Iris pigment epithelial cell (primary cell): ENCODE results near the gene SLC6A3.

Experiments
- DNase-seq: peaks from one replicate; pipeline ENCODE4 v3.0.0-alpha.2; 2011; ENCODE audit warnings: low read depth

SLC6A3 gene

GRCh38 chr5:1405539-1406530, 39.4 kb downstream of the SLC6A3 start:
- no peak for DNase-seq

- DNase-seq, result no peak
Measured at GRCh38 chr5:1405121-1405520, 40.1 kb downstream of the SLC6A3 start.

- DNase-seq, result no peak
Measured at GRCh38 chr5:1404062-1404461, 41.2 kb downstream of the SLC6A3 start.

GRCh38 chr5:1402611-1403255, 42.5 kb downstream of the SLC6A3 start:
- DNase-seq, result no peak

GRCh38 chr5:1401536-1402138, 43.6 kb downstream of the SLC6A3 start:
- no peak for DNase-seq

GRCh38 chr5:1400936-1401335, 44.3 kb downstream of the SLC6A3 start:
- DNase-seq, result no peak

- no peak for DNase-seq
Measured at GRCh38 chr5:1400211-1400855, 44.9 kb downstream of the SLC6A3 start.

- DNase-seq, result no peak
Measured at GRCh38 chr5:1399737-1400136, 45.5 kb downstream of the SLC6A3 start.

- DNase-seq, result no peak
Measured at GRCh38 chr5:1396293-1396816, 48.9 kb downstream of the SLC6A3 start.

- no peak for DNase-seq
Measured at GRCh38 chr5:1394881-1395860, 50.1 kb downstream of the SLC6A3 start.

- no peak for DNase-seq
Measured at GRCh38 chr5:1393571-1394501, 51.4 kb downstream of the SLC6A3 start.

- no peak for DNase-seq
Measured at GRCh38 chr5:1392801-1393565, 52.3 kb downstream of the SLC6A3 start.

GRCh38 chr5:1392261-1392660, 53.0 kb downstream of the SLC6A3 start:
- no peak for DNase-seq

GRCh38 chr5:1391691-1392090, 53.5 kb downstream of the SLC6A3 start:
- no peak for DNase-seq

- DNase-seq, result no peak
Measured at GRCh38 chr5:1390861-1391600, 54.2 kb downstream of the SLC6A3 start.

GRCh38 chr5:1390333-1390732, 54.9 kb downstream of the SLC6A3 start:
- no peak for DNase-seq

GRCh38 chr5:1388383-1388967, 56.8 kb downstream of the SLC6A3 start:
- no peak for DNase-seq

- DNase-seq, result no peak
Measured at GRCh38 chr5:1387876-1388275, 57.4 kb downstream of the SLC6A3 start.
